ENCODE measurements around the gene BRD2. TPM values are rescaled to one million over a fixed set of nuclear protein-coding genes. Genes with fewer than 3 reads are reported as not detected.

Gene BRD2
- total and polyA plus RNA-seq, 9 of the 15 experiments (the other 6 are each of a cell fraction or from before 2014, with no cell fraction given): 19.0 to 252 (median 181) TPM

DNA sequence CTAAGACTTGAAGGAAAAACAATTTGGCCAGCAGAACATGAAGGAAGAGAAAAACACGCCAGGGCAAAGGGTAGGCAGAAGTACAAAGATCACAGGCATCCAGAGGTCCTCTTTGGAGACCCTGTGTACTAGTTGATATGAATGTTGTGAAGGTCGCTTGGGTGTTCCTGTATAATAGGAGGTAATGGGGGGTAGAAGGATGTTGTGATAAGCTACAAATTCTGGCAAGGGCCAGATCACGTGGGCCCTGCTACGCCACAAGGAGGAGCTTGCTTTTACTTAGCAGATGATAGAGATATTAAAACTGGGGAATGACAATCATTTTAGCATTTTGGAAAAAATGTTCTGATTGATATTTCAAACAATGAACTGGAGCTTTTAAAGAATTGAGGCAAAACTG lies 14.6 kb upstream of the BRD2 start:
- no TSS peak for BruUV-seq (replicated peaks)
- no peaks in the 10 kb centered on the region for H3K36me3 ChIP-seq (ENCODE audit: control insufficient read depth, insufficient read depth, low read length)
- DNase-seq (ENCODE audit: extremely low read depth in 1 of 4, low spot score in 3 of 4): no peak
- intact Hi-C loops (cut with micrococcal nuclease): no loop called here
- CTCF ChIA-PET (ENCODE audit: low intra/inter-chr PET ratio): no interaction called here
- no peak overlapping the region for H3K27ac ChIP-seq (ENCODE audit: extremely low read depth, low read depth, low read length)
- no peak overlapping the region for H3K4me3 ChIP-seq
- no peak overlapping the region for H3K9ac ChIP-seq (ENCODE audit: insufficient read depth in 1 of 2, low read depth in 2 of 2, low read length in 2 of 2)
- ATAC-seq: no peak
- no peaks in the 10 kb centered on the region for H3K9me1 ChIP-seq (ENCODE audit: control insufficient read depth, insufficient read depth, low read length)
- no peak overlapping the region for H2AFZ ChIP-seq (ENCODE audit: low read depth, low read length)
- no peak for FAIRE-seq
- H3K9me3 ChIP-seq (replicated peaks; ENCODE audit: control insufficient read depth, insufficient read depth, low read depth, low read length): no peaks in the 10 kb centered on the region
- no peaks in the 10 kb centered on the region; a peak in 1 of 5 replicates for H3K4me1 ChIP-seq (replicated peaks in 1 of 2; ENCODE audit: control insufficient read depth in 2 of 2, insufficient read depth in 2 of 2, low read length in 2 of 2)
- 7% methylated on average over 4 of the region's 4 CpGs for WGBS (ENCODE audit: insufficient coverage, low coverage, missing lambda C conversion rate)
- no peak overlapping the region for H3K4me2 ChIP-seq (ENCODE audit: insufficient read depth, low read length)
- in situ Hi-C loops (cut with MboI): loop anchor here (25.0 kb wide), 1 partner anchor 1416 kb away; the partner anchor contains the start of genes ATP6V1G2, DDX39B, MCCD1 and NFKBIL1
- H4K20me1 ChIP-seq (replicated peaks; ENCODE audit: control insufficient read depth, insufficient read depth, low read length): no peaks in the 10 kb centered on the region
- no peaks in the 10 kb centered on the region for H3K79me2 ChIP-seq (ENCODE audit: control insufficient read depth, insufficient read depth, low read length)
- no peak for TF ChIP-seq KDM5B (IDR thresholded peaks at IDR 0.05; ENCODE audit: insufficient replicate concordance, low read depth, low read length)
- no peak for TF ChIP-seq TEAD2 (tag; IDR thresholded peaks at IDR 0.05)
- TF ChIP-seq, protein P1, sequence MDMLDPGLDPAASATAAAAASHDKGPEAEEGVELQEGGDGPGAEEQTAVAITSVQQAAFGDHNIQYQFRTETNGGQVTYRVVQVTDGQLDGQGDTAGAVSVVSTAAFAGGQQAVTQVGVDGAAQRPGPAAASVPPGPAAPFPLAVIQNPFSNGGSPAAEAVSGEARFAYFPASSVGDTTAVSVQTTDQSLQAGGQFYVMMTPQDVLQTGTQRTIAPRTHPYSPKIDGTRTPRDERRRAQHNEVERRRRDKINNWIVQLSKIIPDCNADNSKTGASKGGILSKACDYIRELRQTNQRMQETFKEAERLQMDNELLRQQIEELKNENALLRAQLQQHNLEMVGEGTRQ (CRISPR knock-in tag; IDR thresholded peaks at IDR 0.05): peak; percentile 74
- TF ChIP-seq PHF21A (IDR thresholded peaks at IDR 0.05; ENCODE audit: borderline replicate concordance, low read depth): no peak
- TF ChIP-seq, protein P2, sequence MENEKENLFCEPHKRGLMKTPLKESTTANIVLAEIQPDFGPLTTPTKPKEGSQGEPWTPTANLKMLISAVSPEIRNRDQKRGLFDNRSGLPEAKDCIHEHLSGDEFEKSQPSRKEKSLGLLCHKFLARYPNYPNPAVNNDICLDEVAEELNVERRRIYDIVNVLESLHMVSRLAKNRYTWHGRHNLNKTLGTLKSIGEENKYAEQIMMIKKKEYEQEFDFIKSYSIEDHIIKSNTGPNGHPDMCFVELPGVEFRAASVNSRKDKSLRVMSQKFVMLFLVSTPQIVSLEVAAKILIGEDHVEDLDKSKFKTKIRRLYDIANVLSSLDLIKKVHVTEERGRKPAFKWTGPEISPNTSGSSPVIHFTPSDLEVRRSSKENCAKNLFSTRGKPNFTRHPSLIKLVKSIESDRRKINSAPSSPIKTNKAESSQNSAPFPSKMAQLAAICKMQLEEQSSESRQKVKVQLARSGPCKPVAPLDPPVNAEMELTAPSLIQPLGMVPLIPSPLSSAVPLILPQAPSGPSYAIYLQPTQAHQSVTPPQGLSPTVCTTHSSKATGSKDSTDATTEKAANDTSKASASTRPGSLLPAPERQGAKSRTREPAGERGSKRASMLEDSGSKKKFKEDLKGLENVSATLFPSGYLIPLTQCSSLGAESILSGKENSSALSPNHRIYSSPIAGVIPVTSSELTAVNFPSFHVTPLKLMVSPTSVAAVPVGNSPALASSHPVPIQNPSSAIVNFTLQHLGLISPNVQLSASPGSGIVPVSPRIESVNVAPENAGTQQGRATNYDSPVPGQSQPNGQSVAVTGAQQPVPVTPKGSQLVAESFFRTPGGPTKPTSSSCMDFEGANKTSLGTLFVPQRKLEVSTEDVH (IDR thresholded peaks at IDR 0.05; ENCODE audit: low read depth, partially characterized antibody): no peak
- TF ChIP-seq ZNF12 (CRISPR knock-in tag; IDR thresholded peaks at IDR 0.05): no peak
- POLR2A ChIA-PET: interaction anchor here (0.6 to 13.5 kb wide), 10 partner anchors 10 to 1106 kb away, joined by 3 to 309 read pairs (median 4); partner anchors contain the start of genes BRD2 and TAP1
- H3K27me3 ChIP-seq (ENCODE audit: control insufficient read depth in 2 of 2, insufficient read depth in 2 of 2, low read length in 2 of 2): peaks cover 2 to 23% of the 10 kb centered on the region in 2 experiments; a peak in 3 of 5 replicates

All from K562 (cell line).